Measurements from ENCODE around the gene AHCY.
"Not testable (repeated sequence)": the region's sequence is repeated elsewhere in the genome, so short reads cannot be mapped to it uniquely, and the experiment has no call there.

Gene AHCY

DNA sequence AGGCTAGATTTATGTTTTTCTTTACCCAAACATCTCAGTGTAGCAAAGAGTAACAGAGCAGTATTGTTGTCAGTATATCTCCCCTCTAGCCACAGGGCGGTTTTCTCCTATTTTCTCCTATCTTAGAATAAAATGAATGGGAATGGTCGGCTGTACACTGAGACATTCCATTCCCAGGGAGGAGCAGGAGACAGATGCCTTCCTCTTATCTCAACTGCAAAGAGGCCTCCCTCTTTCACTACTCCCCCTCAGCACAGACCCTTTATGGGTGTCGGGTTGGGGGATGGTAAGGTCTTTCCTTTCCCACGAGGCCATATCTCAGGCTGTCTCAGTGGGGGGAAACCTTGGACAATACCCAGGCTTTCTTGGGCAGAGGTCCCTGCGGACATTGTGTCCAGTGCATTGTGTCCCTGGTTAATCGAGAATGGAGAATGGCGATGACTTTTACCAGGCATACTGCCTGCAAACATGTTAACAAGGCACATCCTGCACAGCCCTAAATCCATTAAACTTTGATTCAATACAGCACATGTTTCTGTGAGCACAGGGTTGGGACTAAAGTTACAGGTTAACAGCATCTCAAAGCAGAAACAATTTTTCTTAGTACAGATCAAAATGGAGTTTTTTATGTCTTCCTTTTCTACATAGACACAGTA is 50.6 kb downstream of the AHCY start:
- not testable (repeated sequence) for DNase-seq

DNA sequence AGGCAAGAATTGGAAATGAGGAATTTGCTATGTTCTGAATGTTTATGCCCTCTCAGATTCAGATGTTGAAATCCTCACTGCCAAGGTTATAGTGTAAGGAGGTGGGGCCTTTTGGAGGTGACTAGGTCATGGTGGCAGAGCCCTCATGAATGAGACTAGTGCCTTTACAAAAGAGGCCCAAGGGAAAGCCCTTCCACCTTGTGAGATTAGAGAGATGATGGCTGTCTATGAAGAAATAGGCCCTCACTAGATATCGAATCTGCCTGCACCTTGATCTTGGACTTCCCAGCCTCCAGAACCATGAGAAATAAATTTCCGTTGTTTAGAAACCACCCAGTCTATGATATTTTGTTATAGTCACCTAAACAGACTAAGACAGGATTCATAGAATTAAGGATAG is 51.5 kb downstream of the AHCY start:
- DNase-seq = no peak

DNA sequence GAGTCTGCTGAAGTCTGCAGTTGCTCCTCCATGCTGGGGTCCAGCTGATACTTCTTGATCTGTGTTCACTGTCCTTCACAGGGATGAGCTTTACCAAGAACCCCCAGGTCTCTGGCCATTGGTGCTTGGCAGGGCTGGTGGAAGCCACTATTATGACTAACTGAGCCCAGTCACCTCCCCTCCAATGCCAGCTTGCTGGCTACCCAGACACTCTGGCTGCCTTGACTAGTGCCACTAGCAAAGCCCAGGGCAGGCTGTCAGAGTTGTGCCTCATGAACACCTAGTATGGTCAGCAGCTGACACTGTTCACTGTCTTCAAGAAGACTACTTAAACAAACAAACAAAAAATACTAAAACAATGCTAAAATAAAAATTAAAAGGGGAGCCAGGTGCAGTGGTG is 53.1 kb downstream of the AHCY start:
- DNase-seq = no peak

GRCh38 chr20:34249291-34249690 is 53.9 kb downstream of the AHCY start:
- no peak for DNase-seq

DNA sequence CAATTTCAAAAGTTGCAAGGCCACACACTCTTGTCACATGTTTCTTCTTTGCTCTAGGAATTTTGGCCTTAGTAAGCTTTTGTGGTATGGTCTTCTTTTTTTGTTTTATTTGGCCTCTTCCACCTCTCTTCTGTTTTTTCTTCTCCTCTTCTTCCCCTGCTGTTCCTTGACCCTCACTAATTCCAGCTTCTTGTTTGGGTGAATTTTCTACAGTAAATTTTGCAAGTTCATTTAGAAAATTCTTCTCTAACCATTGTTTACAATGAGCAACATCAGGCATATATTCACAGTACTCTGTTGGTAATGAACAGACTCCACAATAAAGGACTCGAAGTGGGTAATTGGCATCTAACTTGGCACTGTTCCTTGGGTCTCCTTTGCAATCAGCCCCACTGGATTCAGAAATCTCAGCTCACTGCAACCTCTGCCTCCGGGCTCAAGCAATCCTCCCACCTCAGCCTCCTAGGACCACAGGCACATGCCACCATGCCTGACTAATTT is 57.0 kb downstream of the AHCY start:
- DNase-seq = no peak

GRCh38 chr20:34243377-34243776 is 59.8 kb downstream of the AHCY start:
- no peak for DNase-seq

DNA sequence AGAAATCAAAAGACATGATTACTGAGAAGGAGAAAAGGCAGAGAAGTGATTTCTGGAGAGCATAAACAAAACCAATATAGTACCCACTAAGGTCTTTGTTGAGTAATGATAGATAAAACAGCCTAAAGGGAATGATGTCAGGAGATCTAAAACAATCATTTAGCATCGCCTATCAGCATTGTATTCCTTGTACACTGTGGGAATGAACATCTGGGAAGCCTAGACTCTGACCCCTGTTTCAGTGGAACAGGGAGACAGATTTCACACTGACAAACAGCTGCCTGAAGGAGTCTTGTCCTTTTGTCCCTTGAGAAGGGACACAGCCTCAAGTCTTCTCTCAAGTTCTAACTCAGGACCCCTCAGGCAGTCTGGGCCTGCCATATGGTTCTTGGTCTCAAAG is 60.3 kb downstream of the AHCY start:
- DNase-seq = no peak

- not testable (repeated sequence) for DNase-seq
These were observed 61.1 kb downstream of the AHCY start for GRCh38 chr20:34242015-34242414.

- DNase-seq = no peak
These were observed 62.2 kb downstream of the AHCY start, which contains the start of gene ASIP for GRCh38 chr20:34240693-34241615. ASIP (plus strand) TSS chr20:34241423; CDS start chr20:34260375, 18,952 bp downstream.

- DNase-seq = no peak
These were observed 63.0 kb downstream of the AHCY start for GRCh38 chr20:34240121-34240520.

DNA sequence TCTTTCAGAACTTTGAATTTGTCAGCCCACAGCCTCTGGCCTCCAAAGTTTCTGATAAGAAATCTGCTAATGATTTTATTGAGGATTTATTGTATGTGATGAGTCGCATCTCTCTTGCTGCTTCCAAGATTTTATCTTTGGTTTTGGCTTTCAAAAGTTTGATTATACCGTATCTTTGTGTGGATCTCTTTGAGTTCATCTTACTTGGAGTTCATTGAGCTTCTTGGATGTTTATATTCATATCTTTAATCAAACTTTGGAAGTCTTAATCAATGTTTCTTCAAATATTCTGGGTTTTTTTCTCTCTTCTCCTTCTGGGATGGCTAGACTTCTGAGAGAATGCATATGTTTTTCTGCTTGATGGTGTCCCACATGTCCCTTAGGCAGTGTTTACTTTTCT is 65.2 kb downstream of the AHCY start:
- DNase-seq = no peak

DNA sequence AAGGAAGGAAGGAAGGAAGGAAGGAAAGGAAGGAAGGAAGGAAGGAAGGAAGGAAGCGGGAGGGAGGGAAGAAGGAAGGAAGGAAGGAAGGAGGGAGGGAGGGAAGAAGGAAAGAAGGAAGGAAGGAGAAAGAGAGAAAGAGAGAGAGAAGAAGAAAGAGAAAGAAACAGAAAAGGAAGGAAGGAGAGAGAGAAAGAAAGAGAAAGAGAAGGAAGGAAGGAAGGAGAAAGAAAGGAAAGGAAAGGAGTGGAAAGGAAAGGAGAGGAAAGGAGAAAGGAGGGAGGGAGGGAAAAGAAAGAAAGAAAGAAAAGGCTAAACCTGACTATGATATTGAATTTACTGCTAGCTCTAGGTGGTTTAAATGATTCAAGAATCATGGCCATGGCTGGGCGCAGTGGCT is 67.3 kb downstream of the AHCY start:
- no peak for DNase-seq

DNA sequence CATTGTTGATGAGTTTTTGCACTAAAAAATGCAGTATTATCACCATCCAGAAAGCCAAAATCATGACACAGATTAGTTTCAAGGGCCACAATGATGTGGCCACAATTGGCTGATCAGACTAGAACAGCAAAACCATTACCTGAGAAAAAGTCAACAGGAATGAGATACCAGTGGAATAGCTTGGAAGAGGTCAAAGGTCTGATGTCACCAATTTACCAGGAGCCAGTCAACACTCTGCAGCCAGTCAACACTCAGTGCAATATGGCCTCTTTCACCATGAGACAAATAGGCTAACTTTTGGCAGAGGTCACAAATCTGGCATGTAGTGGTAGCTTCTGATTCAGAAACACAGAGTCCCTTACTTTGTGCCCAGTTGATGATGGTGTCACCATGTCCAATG is 69.5 kb downstream of the AHCY start:
- DNase-seq = no peak

- DNase-seq = no peak
These were observed 70.6 kb downstream of the AHCY start for GRCh38 chr20:34232494-34233087.

DNA sequence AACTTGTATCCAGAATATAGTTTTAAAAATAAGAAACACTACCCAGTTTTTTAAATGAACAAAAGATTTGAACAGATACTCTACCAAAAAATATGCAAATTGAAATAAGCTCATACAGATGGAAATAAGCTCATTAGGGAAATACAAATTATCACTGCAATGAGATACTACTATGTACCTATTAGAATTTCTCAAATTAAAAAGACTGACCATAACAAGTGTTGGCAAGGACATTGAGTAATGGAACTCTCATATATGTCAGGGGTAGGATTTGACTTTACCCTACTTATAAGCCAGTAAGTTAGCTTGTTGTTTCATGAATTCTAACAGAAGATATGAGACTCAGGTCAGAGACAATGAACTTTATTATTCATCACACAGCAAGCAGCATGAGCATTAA is 71.5 kb downstream of the AHCY start:
- DNase-seq = no peak

Measured in NCI-H510A treated with DMSO at 0.1 percent for 48 hours (cell line).